ENCODE results near the gene CLEC16A.

Gene CLEC16A

DNA sequence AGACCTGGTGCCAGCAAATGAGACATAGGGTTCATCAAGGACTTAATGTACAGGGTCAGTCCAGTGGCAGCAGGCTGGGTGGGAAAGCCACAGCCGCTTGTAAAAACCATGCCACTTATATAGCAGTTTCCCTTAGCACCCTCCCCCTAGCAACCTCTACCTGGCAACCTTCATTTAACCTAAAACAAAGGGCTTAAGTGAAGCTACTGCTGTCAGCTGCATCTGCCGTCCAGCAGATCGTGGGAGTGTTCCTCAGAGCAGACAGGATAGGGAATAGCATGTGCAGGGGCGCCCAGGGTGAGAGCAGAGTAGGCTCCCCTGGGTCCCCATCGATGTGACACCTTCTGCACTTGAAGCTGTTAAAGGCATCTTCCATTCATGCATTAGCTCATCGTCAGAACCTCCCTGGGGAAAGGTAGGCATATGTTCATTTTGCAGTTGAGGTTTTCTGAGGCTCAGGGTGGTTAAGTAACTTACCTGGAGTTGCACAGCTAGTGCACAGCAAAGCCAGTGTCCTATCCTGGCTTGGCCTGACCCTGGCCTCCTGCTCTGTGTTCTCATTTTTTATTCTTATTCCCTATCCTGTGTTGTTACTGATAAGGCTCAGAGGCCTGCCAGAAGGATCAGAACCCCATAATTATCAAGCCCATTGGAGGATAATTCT lies 199.1 kb downstream of the CLEC16A start:
- no peaks in the 10 kb centered on the region for H3K9me3 ChIP-seq (ENCODE audit: low read length)
- no peak overlapping the region for H2AFZ ChIP-seq (ENCODE audit: low read depth, low read length)
- H3K4me3 ChIP-seq (ENCODE audit: low read length), result no peak overlapping the region
- no peaks in the 10 kb centered on the region for H3K27me3 ChIP-seq (ENCODE audit: insufficient read depth, low read length)
- no peaks in the 10 kb centered on the region for H3K36me3 ChIP-seq (ENCODE audit: insufficient read depth, low read length)
- peaks cover 14% of the 10 kb centered on the region for H3K4me1 ChIP-seq (ENCODE audit: insufficient read depth, low read length)

DNA sequence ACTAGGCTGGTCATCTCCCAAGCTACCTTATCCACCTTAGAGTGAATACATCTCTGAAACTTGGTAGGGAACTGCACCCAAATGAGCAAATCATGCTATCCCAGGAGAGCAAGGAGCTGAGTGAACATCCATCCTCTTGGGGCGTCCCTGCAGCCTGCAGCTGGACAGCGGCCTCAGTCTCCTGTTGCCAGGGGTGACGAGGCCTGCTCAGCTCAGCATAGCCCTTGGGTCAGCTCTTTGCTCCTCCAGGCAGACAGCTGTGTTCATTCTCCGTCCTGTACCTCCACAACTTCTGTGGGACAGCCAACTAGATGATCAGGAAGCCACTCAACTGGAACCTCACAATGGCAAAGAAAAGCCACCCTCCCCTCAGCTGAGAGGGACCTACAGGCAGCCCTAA lies 199.8 kb downstream of the CLEC16A start:
- Histone ChIP-seq H3K4me3 (ENCODE audit: low read length) (no peak overlapping the region), H3K36me3 (ENCODE audit: insufficient read depth, low read length) (no peaks in the 10 kb centered on the region), H3K4me1 (ENCODE audit: insufficient read depth, low read length) (peaks cover 14% of the 10 kb centered on the region), H3K27me3 (ENCODE audit: insufficient read depth, low read length) (no peaks in the 10 kb centered on the region), H2AFZ (ENCODE audit: low read depth, low read length) (no peak overlapping the region), H3K9me3 (ENCODE audit: low read length) (no peaks in the 10 kb centered on the region)

DNA sequence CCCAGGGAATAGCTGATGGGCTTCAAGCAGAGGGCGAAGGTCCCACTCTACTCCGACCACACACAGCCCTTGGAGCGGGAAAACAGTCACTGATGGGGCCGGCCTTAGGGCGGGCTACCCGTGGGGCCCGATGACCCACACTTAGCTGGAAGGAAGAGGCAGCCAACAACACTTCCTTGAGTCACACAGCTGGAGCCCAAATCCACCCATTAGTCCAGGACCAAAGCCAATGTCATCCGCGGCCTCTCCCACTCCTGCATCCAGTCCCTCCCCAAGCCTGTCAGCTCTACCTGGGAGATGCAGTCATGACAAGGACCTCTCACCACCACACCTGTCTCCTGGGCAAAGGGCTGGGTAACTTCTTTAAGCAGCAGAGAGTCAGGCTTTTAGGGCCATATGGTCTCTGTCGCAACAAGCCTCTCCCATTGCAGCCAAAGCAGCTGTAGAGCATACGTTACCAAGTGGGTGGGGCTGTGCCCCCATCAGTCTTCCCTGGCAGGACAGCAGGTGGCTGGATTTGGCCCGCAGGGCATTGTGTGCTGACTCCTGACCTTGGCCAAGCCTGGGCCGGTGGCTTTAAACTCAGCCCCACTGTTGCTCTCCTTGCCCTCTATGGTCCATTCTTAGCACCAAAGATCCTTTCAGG lies 200.9 kb downstream of the CLEC16A start:
- Histone ChIP-seq H3K4me1 (ENCODE audit: insufficient read depth, low read length) (peaks cover 5% of the 10 kb centered on the region), H2AFZ (ENCODE audit: low read depth, low read length) (no peak overlapping the region), H3K27me3 (ENCODE audit: insufficient read depth, low read length) (no peaks in the 10 kb centered on the region), H3K36me3 (ENCODE audit: insufficient read depth, low read length) (no peaks in the 10 kb centered on the region), H3K9me3 (ENCODE audit: low read length) (peaks cover 1% of the 10 kb centered on the region), H3K4me3 (ENCODE audit: low read length) (no peak overlapping the region)

DNA sequence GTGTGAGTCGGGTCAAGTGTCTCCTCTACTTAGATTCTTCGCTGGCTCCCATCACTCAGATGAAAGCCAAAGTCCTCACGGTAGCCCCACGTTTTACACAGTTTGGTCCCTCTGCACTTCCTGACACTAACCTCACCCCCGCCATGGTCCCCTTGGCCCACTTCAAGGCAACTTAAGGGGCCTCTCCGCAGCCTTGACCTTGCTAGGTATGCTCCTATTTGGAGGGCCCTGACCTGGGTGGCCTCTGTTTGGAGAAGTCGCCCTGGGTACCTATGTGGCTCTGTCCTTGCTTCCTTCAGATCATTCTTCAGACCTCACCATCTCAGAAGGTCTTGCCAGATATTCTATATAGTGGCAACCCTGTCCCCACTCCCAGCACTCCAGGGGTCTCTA lies 201.5 kb downstream of the CLEC16A start:
- H3K4me3 ChIP-seq (ENCODE audit: low read length), result no peak overlapping the region
- H3K4me1 ChIP-seq (ENCODE audit: insufficient read depth, low read length), result peaks cover 5% of the 10 kb centered on the region
- H3K27me3 ChIP-seq (ENCODE audit: insufficient read depth, low read length), result no peaks in the 10 kb centered on the region
- H3K9me3 ChIP-seq (ENCODE audit: low read length), result peaks cover 2% of the 10 kb centered on the region
- no peak overlapping the region for H2AFZ ChIP-seq (ENCODE audit: low read depth, low read length)
- H3K36me3 ChIP-seq (ENCODE audit: insufficient read depth, low read length), result no peaks in the 10 kb centered on the region

DNA sequence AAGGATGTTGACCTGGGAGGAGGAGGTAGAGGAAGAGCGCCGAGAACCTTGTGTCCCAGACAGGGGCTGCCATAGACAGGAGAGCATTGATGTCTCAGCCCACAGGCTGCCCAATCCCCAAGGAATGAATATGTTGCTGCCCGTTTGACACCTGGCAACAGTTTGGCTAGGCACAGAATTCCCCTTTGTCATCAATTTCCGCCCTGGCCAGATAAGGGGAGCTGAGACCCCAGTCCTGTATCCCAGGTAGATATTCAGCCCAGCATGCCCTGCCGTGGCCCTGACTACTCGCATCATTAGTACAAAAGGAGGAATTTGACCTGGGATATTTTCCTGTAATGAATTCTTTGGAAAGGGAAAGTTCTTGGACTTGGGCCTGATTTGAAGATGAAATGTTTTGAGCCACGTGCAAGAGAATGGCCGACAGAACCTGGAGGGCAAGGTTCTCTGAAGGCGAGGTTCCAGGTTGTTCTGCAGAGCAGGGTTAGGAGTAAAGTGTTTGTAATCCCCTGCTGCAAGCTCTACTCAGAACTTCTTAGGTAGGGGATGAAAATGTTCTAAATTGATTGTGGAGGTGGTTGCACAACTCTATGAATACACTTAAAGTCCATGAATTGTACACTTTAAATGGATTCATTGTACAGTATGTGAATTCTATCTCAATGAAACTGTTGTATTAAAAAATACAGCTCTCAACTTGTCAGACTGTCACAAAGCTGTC lies 202.8 kb downstream of the CLEC16A start:
- Histone ChIP-seq H3K4me3 (ENCODE audit: low read length) (no peak overlapping the region), H3K27me3 (ENCODE audit: insufficient read depth, low read length) (no peaks in the 10 kb centered on the region), H3K9me3 (ENCODE audit: low read length) (peaks cover 2% of the 10 kb centered on the region), H2AFZ (ENCODE audit: low read depth, low read length) (no peak overlapping the region), H3K36me3 (ENCODE audit: insufficient read depth, low read length) (no peaks in the 10 kb centered on the region), H3K4me1 (ENCODE audit: insufficient read depth, low read length) (peaks cover 5% of the 10 kb centered on the region)

- H3K4me3 ChIP-seq (ENCODE audit: low read length), result no peak overlapping the region
- H3K27me3 ChIP-seq (ENCODE audit: insufficient read depth, low read length), result no peaks in the 10 kb centered on the region
- H2AFZ ChIP-seq (ENCODE audit: low read depth, low read length), result no peak overlapping the region
- H3K9me3 ChIP-seq (ENCODE audit: low read length), result peaks cover 2% of the 10 kb centered on the region
- peaks cover 7% of the 10 kb centered on the region for H3K4me1 ChIP-seq (ENCODE audit: insufficient read depth, low read length)
- H3K36me3 ChIP-seq (ENCODE audit: insufficient read depth, low read length), result no peaks in the 10 kb centered on the region
Measured at GRCh38 chr16:11147754-11148444, 203.5 kb downstream of the CLEC16A start.

DNA sequence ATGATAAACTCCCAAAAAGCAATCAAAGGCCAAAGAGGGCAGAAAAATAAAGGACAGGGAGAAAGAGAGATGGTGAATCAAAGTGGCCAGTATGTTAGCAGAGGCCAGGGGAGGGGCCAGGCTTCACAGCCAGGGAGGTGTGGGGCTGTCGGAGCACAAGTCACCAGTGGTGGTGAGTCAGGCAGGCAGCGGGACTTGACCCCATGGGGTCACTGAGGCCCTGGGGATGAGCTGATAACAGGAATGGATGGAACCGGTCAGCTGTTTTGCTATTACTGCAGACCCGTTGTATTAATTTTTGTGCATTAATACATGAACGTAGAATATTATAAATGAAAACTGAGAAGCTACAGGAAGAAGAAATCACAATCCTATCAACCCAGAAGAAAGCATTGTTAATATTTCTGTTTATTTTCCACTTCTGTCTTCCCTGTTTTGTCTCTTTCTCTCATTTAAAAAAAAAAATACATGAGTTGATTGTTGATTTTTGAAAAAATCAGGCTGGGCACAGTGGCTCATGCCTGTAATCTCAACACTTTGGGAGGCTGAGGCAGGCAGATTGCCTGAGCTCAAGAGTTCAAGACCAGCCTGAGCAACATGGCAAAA lies 204.8 kb downstream of the CLEC16A start:
- Histone ChIP-seq H2AFZ (ENCODE audit: low read depth, low read length) (no peak overlapping the region), H3K4me1 (ENCODE audit: insufficient read depth, low read length) (peaks cover 11% of the 10 kb centered on the region), H3K36me3 (ENCODE audit: insufficient read depth, low read length) (no peaks in the 10 kb centered on the region), H3K27me3 (ENCODE audit: insufficient read depth, low read length) (no peaks in the 10 kb centered on the region), H3K4me3 (ENCODE audit: low read length) (no peak overlapping the region), H3K9me3 (ENCODE audit: low read length) (peaks cover 2% of the 10 kb centered on the region)

DNA sequence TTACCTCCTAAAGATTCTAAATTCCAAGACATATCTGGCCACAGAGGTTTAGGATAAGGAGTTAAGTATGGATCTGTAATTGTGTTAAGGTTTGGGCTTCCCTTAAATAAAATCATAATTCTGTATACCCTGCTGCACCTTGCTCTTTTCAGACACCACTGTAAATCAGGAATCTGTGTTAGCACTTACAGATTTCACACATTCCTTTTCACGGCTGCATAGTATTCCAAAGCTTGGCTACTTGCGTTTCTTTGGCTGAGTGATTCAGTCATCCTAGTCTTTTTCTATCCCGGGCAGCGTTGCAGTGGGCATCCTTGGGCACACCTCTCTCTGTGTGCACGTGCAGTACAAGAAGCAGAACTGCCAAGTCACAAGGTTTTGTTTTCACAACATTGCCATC lies 205.8 kb downstream of the CLEC16A start:
- H3K27me3 ChIP-seq (ENCODE audit: insufficient read depth, low read length), result no peaks in the 10 kb centered on the region
- H2AFZ ChIP-seq (ENCODE audit: low read depth, low read length), result no peak overlapping the region
- no peak overlapping the region for H3K4me3 ChIP-seq (ENCODE audit: low read length)
- H3K9me3 ChIP-seq (ENCODE audit: low read length), result peaks cover 2% of the 10 kb centered on the region
- no peaks in the 10 kb centered on the region for H3K36me3 ChIP-seq (ENCODE audit: insufficient read depth, low read length)
- H3K4me1 ChIP-seq (ENCODE audit: insufficient read depth, low read length), result peaks cover 11% of the 10 kb centered on the region

GRCh38 chr16:11151156-11151884 lies 207.0 kb downstream of the CLEC16A start:
- H3K27me3 ChIP-seq (ENCODE audit: insufficient read depth, low read length), result no peaks in the 10 kb centered on the region
- H3K36me3 ChIP-seq (ENCODE audit: insufficient read depth, low read length), result no peaks in the 10 kb centered on the region
- no peak overlapping the region for H2AFZ ChIP-seq (ENCODE audit: low read depth, low read length)
- H3K4me3 ChIP-seq (ENCODE audit: low read length), result no peak overlapping the region
- peaks cover 11% of the 10 kb centered on the region for H3K4me1 ChIP-seq (ENCODE audit: insufficient read depth, low read length)
- peaks cover 2% of the 10 kb centered on the region for H3K9me3 ChIP-seq (ENCODE audit: low read length)

DNA sequence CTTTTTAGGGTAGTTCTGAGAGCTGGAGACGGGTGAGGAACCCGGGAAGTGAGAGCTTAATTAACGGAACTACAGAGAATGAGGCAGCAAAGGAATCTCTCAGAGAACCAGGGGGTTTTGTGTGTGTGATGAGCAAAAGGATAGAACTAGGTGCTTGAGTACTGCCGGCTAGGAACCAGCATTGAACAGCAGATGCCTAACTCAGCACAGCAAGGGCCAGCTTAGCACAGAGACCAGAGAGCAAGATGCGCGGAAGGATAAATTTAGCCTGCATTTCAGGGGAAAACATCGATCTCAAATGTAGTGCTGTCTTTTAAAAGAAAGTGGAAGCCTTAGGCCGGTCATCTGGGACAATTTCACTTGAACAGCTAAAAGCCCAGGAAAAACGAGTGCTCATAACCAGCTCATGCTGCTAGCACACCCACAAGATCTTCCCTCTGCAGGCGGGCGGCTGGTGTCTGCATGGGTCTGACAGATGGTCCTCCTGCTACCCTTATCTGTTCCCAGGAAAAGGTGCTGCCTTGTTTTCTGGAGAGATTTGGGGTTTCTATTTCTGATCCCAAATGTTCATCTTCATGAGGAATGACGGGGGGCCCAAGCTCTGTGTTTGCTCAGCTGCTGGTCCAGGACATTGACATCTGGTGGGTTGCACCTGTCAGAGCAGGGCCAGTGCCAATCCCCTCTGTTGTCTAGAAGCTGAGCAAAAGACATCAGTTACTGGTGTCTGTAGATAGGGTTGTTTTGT lies 207.7 kb downstream of the CLEC16A start:
- H3K36me3 ChIP-seq (ENCODE audit: insufficient read depth, low read length), result no peaks in the 10 kb centered on the region
- no peak overlapping the region for H2AFZ ChIP-seq (ENCODE audit: low read depth, low read length)
- H3K4me3 ChIP-seq (ENCODE audit: low read length), result no peak overlapping the region
- no peaks in the 10 kb centered on the region for H3K27me3 ChIP-seq (ENCODE audit: insufficient read depth, low read length)
- peaks cover 11% of the 10 kb centered on the region for H3K4me1 ChIP-seq (ENCODE audit: insufficient read depth, low read length)
- H3K9me3 ChIP-seq (ENCODE audit: low read length), result peaks cover 2% of the 10 kb centered on the region

DNA sequence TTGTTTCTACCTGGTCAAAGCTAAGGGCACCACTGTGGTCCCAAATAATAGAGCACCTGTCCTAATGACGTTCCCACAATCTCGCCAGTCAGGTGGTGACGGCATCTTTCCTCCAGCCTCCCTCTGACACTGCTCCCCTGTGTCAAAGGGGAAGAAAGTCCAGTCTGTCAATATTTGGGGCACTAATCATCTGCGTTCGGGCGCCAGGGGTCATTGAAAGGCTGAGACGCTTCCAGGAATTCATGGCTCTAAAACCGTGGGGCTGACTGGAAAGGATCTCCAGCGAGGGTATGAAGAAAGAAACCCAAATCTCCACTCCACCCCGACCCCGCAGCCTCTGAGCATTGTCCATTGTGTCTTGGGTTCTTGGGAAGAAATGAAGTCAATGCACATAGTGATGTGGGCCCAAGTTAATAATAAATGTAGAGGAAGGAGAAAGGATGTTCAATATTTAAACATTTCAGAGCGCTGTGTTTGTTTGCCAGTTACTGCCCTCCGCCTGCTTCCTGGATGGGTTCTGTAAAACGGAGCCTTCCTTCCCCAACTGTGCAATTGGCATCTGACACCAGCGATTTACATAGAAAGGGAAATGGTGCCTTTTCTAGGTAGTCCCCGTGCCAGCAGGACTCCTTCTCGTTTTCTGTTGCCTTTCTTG lies 208.4 kb downstream of the CLEC16A start:
- Histone ChIP-seq H3K36me3 (ENCODE audit: insufficient read depth, low read length) (no peaks in the 10 kb centered on the region), H3K27me3 (ENCODE audit: insufficient read depth, low read length) (no peaks in the 10 kb centered on the region), H3K9me3 (ENCODE audit: low read length) (peaks cover 2% of the 10 kb centered on the region), H3K4me3 (ENCODE audit: low read length) (no peak overlapping the region), H2AFZ (ENCODE audit: low read depth, low read length) (no peak overlapping the region), H3K4me1 (ENCODE audit: insufficient read depth, low read length) (peaks cover 11% of the 10 kb centered on the region)
